RWPE1 (cell line): Measurements from ENCODE around the gene PGAP3.

Source experiments
- CTCF ChIA-PET: fragments of 350-600 bp; sonication (Branson Sonifier 250); formaldehyde crosslinking; extraction: SDS; loops from one replicate; lab custom pipeline; 2021; lab: Yijun Ruan, JAX
- POLR2A ChIA-PET: fragments of 400-600 bp; formaldehyde crosslinking; extraction: SDS; loops from one replicate; lab custom pipeline; 2020; ENCODE audit warnings: antibody characterized with exemption; ENCODE audit not compliant: low non-redundant PET; lab: Yijun Ruan, JAX
- DNase-seq: peaks from one replicate; pipeline ENCODE4 v3.0.0; 2012; ENCODE audit warnings: low spot score
- H3K27ac ChIP-seq: fragments of 450-650 bp; 2 replicates; pipeline ENCODE4 v1.5.1; 2017
- TF ChIP-seq, protein P1 (sequence below): fragments of 450-650 bp; conservative IDR thresholded peaks from 2 replicates; pipeline ENCODE4 v1.5.1; 2017; ENCODE audit warnings: low read depth, mild to moderate bottlenecking

Gene PGAP3

DNA sequence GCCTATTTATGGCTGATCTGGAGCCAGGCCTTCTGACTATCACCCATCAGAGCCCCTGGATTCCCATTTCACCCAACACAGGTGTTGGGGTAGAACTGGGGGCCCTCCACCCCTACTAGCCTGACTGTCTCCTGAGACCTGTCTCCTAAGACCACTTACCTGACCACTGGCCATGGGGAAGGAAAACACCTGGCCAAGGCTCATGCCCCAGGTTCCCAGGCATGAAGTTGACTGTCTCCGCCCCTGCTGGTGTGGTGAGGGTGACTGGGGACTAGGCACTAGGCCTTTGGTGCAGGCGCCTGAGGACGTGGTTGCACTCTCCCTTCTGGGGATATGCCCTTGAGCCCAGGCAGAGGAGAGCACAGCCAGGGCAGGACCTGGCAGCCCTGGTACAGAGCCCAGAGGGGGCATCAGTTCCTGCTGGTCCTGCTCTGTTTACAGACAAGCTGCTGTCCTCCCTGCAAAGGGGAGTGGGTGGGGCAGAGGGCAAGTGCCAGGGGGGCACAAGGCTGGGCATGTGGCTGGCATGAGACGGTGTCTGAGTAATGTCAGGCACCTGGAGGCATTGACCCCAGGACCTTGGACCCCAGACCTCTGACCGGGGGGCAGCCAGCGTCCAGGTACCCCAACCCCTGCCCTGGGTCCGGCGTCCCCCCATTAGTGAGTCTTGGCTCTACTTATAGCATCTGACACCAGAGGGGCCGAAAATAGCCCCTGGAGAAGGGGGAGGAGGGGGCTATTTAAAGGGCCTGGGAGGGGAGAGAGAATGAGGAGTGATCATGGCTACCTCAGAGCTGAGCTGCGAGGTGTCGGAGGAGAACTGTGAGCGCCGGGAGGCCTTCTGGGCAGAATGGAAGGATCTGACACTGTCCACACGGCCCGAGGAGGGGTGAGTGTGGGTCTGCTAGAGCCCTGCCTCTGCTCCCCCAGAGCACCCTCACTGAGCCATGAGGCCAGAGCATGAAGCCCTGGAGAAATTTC, 23.0 kb downstream of the PGAP3 start, which contains the start of gene TCAP:
TSS of gene TCAP (plus strand) at position 769 of the 981 bp plus-strand sequence. CDS start at position 780, 11 bp downstream.
- no peak for DNase-seq
- peak within 1 kb of the TSS; percentile 27; the same call in 1 of the 2 replicates for H3K27ac ChIP-seq
- TF ChIP-seq, protein P1, sequence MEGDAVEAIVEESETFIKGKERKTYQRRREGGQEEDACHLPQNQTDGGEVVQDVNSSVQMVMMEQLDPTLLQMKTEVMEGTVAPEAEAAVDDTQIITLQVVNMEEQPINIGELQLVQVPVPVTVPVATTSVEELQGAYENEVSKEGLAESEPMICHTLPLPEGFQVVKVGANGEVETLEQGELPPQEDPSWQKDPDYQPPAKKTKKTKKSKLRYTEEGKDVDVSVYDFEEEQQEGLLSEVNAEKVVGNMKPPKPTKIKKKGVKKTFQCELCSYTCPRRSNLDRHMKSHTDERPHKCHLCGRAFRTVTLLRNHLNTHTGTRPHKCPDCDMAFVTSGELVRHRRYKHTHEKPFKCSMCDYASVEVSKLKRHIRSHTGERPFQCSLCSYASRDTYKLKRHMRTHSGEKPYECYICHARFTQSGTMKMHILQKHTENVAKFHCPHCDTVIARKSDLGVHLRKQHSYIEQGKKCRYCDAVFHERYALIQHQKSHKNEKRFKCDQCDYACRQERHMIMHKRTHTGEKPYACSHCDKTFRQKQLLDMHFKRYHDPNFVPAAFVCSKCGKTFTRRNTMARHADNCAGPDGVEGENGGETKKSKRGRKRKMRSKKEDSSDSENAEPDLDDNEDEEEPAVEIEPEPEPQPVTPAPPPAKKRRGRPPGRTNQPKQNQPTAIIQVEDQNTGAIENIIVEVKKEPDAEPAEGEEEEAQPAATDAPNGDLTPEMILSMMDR = no peak
- POLR2A ChIA-PET = no interaction called here
- CTCF ChIA-PET = interaction anchor here (0.5 to 3.9 kb wide), 10 partner anchors 8 to 124 kb away, joined by 3 to 25 read pairs (median 3); no protein-coding TSS in a partner anchor

DNA sequence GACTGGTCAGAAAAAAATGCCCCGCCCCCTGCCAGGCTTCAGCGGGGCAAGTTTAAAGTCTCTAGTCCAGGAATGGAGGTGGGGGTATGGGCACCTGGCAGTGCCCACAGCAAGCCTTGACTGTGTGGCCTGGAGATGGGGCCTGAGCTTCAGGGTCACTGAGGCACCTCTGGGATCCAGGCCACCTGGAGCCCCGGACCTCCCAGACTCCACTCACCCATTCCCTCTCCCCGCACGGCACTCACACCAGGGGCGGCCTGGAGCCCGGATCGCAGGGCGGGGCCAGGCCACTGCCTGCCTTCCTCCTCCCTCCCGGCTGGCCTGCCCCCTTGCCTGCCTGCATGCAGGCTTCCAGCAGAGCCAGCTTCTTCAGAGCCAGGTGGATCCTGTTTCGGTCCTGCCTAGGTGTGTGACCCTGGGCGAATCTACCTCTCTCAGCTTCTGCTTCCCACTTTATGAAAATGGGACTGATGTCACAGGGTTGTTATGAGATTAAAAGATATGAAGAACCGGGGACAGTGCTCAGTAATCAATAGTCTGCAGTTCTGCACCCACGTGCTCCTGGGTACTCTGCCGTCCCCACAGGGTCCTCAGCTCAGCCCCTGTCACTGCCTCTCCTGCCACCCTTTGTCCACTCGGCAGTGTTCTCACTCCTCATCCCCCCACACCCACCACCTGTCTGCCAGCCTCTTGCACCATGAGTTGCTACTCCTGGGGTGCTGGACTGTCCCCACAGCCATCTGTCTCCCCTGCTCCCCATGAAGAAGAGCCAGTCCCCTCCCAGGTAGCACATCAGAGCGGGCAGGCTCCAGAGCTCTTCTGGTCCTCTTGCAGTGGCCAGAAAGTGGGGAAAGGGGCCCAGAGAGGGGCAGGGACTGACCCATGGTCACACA, 23.9 kb downstream of the PGAP3 start:
- ChIA-PET POLR2A (no interaction called here), CTCF (interaction anchor here (0.6 to 2.4 kb wide), 7 partner anchors 9 to 99 kb away, joined by 3 to 13 read pairs (median 3); no protein-coding TSS in a partner anchor)
- no peak for DNase-seq
- H3K27ac ChIP-seq = peak overlapping the region; percentile 27; the same call in 1 of the 2 replicates
- TF ChIP-seq, protein P1 = no peak

DNA sequence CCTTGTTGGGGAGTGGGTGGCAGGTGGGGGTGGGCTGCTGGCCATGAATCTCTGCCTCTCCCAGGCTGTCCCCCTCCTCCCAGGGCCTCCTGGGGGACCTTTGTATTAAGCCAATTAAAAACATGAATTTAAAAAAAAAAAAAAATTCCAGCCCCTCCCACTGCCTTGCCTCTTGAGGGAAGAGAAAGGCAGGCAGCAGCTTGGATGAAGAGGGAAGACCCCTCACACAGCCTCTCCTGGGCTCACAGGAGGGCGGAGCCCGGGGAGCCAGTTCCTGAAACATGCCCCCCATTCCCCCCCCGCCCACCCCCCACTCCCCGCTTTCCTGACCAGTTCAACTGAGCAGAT, 24.5 kb downstream of the PGAP3 start:
- no peak for DNase-seq
- TF ChIP-seq, protein P1 = no peak
- POLR2A ChIA-PET = no interaction called here
- peak overlapping the region; percentile 29; the same call in 1 of the 2 replicates for H3K27ac ChIP-seq
- CTCF ChIA-PET = interaction anchor here (0.6 to 2.4 kb wide), 4 partner anchors 9 to 98 kb away, joined by 3 to 13 read pairs (median 6); no protein-coding TSS in a partner anchor

DNA sequence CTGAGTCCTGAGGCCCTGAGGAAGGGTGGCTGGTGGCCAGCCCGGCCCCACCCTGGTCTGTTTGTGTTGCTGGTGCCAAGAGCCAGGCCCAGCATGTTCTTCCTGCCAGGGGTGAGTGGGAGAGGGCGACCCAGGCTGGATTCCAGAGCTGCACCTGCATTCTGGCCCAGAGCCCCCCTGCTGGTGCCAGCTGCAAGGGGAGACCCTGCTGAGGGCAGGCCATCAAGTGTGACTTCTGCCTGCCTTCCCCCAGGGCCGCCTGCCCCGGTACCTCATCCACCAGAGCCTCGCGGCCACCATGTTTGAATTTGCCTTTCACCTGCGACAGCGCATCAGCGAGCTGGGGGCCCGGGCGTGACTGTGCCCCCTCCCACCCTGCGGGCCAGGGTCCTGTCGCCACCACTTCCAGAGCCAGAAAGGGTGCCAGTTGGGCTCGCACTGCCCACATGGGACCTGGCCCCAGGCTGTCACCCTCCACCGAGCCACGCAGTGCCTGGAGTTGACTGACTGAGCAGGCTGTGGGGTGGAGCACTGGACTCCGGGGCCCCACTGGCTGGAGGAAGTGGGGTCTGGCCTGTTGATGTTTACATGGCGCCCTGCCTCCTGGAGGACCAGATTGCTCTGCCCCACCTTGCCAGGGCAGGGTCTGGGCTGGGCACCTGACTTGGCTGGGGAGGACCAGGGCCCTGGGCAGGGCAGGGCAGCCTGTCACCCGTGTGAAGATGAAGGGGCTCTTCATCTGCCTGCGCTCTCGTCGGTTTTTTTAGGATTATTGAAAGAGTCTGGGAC, 25.1 kb downstream of the PGAP3 start:
- TF ChIP-seq, protein P1 = no peak
- H3K27ac ChIP-seq = peak overlapping the region; percentile 29
- ChIA-PET POLR2A (no interaction called here), CTCF (interaction anchor here (0.6 to 2.4 kb wide), 5 partner anchors 9 to 97 kb away, joined by 3 to 13 read pairs (median 5); no protein-coding TSS in a partner anchor)
- no peak for DNase-seq

DNA sequence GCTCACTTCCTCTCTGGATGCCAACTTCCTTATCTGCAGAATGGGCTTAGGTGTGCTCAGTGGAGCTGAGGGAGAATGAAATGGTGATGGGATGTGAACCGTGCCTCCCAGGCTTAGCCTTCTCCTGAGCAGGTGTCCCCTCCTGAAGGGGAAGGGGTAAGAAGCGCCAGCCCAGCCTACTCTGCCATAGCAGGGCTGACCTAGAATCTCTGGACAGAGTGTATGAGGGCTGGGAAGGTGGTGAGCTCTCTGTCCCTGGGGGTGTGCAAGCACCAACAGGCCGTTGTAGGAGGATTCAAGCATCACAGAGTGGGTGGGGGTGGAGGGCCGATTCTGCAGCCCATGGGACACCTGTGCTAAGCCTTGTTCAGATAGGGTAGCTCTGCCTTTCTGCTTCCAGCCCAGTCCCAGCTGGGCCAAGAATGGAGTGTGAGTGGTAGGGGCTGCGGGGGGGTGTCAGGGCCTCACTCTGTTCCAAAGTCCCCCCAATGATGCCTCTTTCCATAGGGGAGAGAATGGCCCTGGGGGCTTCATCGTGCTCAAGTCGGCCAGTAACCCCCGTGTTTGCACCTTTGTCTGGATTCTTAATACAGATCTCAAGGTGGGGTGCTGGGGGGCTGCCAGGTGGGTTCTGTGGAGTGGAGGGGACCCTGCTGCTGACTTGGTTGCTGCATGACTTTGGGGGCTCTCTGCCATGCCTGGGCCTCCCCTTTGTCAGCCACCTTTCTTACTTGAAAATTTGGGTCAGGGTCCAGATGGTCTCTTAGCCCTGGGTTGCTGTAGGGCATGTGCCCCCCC, 25.9 kb downstream of the PGAP3 start:
- CTCF ChIA-PET = interaction anchor here (0.6 to 1.4 kb wide), 5 partner anchors 8 to 88 kb away, joined by 3 to 5 read pairs (median 3); no protein-coding TSS in a partner anchor
- no peak for DNase-seq
- H3K27ac ChIP-seq = peak overlapping the region; percentile 29; the same call in 1 of the 2 replicates
- TF ChIP-seq, protein P1 = no peak
- POLR2A ChIA-PET = no interaction called here
